Liver (tissue), 9 donors: ENCODE results near the gene GNB1L. TPM values are rescaled to one million over a fixed set of nuclear protein-coding genes. Genes with fewer than 3 reads are reported as not detected.

Experiments used
- DNase-seq: peaks from one replicate; pipeline ENCODE4 v3.0.0-alpha.2; 2017; ENCODE audit warnings: low spot score
- H3K27ac ChIP-seq, 2 donors: one replicate each; pipeline ENCODE4 v1.7.0; 2013; ENCODE audit warnings: inconsistent platforms in 2 of 2, low read length in 2 of 2, control low read depth in 1 of 2, low read depth in 1 of 2, mild to moderate bottlenecking in 1 of 2
- H3K27me3 ChIP-seq, 4 donors: one replicate each; pipeline versions ENCODE4 v1.6.1 to v1.7.0; 2013; ENCODE audit warnings: low read length in 3 of 4, inconsistent platforms in 1 of 4, mild to moderate bottlenecking in 1 of 4, moderate library complexity in 1 of 4; ENCODE audit not compliant: control insufficient read depth in 4 of 4, insufficient read depth in 4 of 4
- H3K36me3 ChIP-seq, 4 donors: one replicate each; pipeline versions ENCODE4 v1.6.1 to v1.7.0; 2013; ENCODE audit warnings: low read length in 3 of 4, mild to moderate bottlenecking in 3 of 4, low read depth in 1 of 4, moderate library complexity in 1 of 4; ENCODE audit not compliant: control insufficient read depth in 4 of 4, insufficient read depth in 3 of 4
- H3K4me1 ChIP-seq, 4 donors: one replicate each; pipeline versions ENCODE4 v1.6.1 to v1.7.0; 2013; ENCODE audit warnings: low read length in 3 of 4, mild to moderate bottlenecking in 3 of 4, moderate library complexity in 1 of 4; ENCODE audit not compliant: control insufficient read depth in 4 of 4, insufficient read depth in 4 of 4
- H3K4me3 ChIP-seq, 3 donors: one replicate each; pipeline versions ENCODE4 v1.6.1 to v1.7.0; 2013; ENCODE audit warnings: low read length in 3 of 3, control low read depth in 1 of 3, low read depth in 1 of 3, mild to moderate bottlenecking in 1 of 3
- H3K9ac ChIP-seq, 2 donors: one replicate each; pipeline ENCODE4 v1.7.0; 2013; ENCODE audit warnings: low read length in 2 of 2, mild to moderate bottlenecking in 2 of 2, moderate library complexity in 2 of 2, control low read depth in 1 of 2, low read depth in 1 of 2
- H3K9me3 ChIP-seq, 4 donors: one replicate each; pipeline versions ENCODE4 v1.6.1 to v1.7.0; 2013; ENCODE audit warnings: low read length in 3 of 4; ENCODE audit not compliant: control insufficient read depth in 4 of 4
- EGR1 ChIP-seq, 2 donors: IDR thresholded peaks; 2 replicates each; pipeline ENCODE4 v1.6.1; 2016 to 2018; ENCODE audit warnings: antibody characterized with exemption in 2 of 2, low read depth in 2 of 2
- FOXA1 ChIP-seq: IDR thresholded peaks from 2 replicates; pipeline ENCODE4 v1.6.1; 2016; ENCODE audit warnings: antibody characterized with exemption
- FOXA2 ChIP-seq: IDR thresholded peaks from 2 replicates; pipeline ENCODE4 v1.6.1; 2016; ENCODE audit warnings: antibody characterized with exemption
- GABPA ChIP-seq, 2 donors: IDR thresholded peaks in 1 of 2; conservative IDR thresholded peaks in 1 of 2; 2 replicates each; pipeline ENCODE4 v1.6.1; 2016; ENCODE audit warnings: antibody characterized with exemption in 2 of 2, mild to moderate bottlenecking in 1 of 2, moderate library complexity in 1 of 2
- HNF4A ChIP-seq, 2 donors: conservative IDR thresholded peaks; 2 replicates each; pipeline ENCODE4 v1.6.1; 2016; ENCODE audit warnings: antibody characterized with exemption in 2 of 2, mild to moderate bottlenecking in 2 of 2
- HNF4G ChIP-seq: IDR thresholded peaks from 2 replicates; pipeline ENCODE4 v1.6.1; 2016; ENCODE audit warnings: antibody characterized with exemption
- JUND ChIP-seq, 2 donors: IDR thresholded peaks; 2 replicates each; pipeline ENCODE4 v1.6.1; 2016; ENCODE audit warnings: antibody characterized with exemption in 2 of 2
- NR2F2 ChIP-seq: IDR thresholded peaks from 2 replicates; pipeline ENCODE4 v1.6.1; 2016; ENCODE audit warnings: antibody characterized with exemption
- RXRA ChIP-seq, 2 donors: IDR thresholded peaks; 2 replicates each; pipeline ENCODE4 v1.6.1; 2017 to 2018; ENCODE audit warnings: antibody characterized with exemption in 2 of 2, mild to moderate bottlenecking in 1 of 2
- SP1 ChIP-seq: IDR thresholded peaks from 2 replicates; pipeline ENCODE4 v1.6.1; 2018; ENCODE audit warnings: antibody characterized with exemption, mild to moderate bottlenecking
- TAF1 ChIP-seq: conservative IDR thresholded peaks from 2 replicates; pipeline ENCODE4 v1.6.1; 2016; ENCODE audit warnings: antibody characterized with exemption, mild to moderate bottlenecking
- YY1 ChIP-seq: IDR thresholded peaks from 2 replicates; pipeline ENCODE4 v1.6.1; 2016; ENCODE audit warnings: antibody characterized with exemption, mild to moderate bottlenecking
- WGBS: extraction: QIAGEN DNeasy Blood & Tissue Kit; methylation state at CpG from one replicate; pipeline ENCODE4 v1.1.7; 2013; 5-methylcytosine and 5-hydroxymethylcytosine counted together
- polyA plus RNA-seq, 2 donors: library from polyadenylated mRNA; stranded (reverse) in 1 of 2; unstranded in 1 of 2; fragments of 200-250 nt in 1 of 2; fragments of >200 nt in 1 of 2; fragmentation: Nextera tagmentation in 1 of 2; extraction: Ambion mirVana in 1 of 2; gene quantifications; one replicate each; pipeline versions ENCODE4 v1.2.1 to v1.2.3, GENCODE V29; 2013 to 2015
- total RNA-seq, 2 donors: library from RNA; depleted of rRNA; stranded (reverse); fragments of >200 nt; gene quantifications; one replicate each; pipeline ENCODE4 v1.2.3, GENCODE V29; 2014
- TF ChIP-seq, protein P1 (sequence below): IDR thresholded peaks from 2 replicates; pipeline ENCODE4 v1.6.1; 2016; ENCODE audit warnings: antibody characterized with exemption
- TF ChIP-seq, protein P2 (sequence below): fragments of 150-350 bp; IDR thresholded peaks from 2 replicates; pipeline ENCODE4 v1.5.1; 2017; ENCODE audit warnings: improper control_type of control experiment, low read depth, low read length; ENCODE audit not compliant: missing input control
- TF ChIP-seq, protein P3 (sequence below): IDR thresholded peaks from 2 replicates; pipeline ENCODE4 v1.6.1; 2016; ENCODE audit warnings: antibody characterized with exemption
- TF ChIP-seq, protein P4 (sequence below): IDR thresholded peaks from 2 replicates; pipeline ENCODE4 v1.6.1; 2016; ENCODE audit warnings: antibody characterized with exemption
- donor health status: healthy.
- donor health status: healthy.
- donor health status: healthy.
- donor health status: healthy.
- donor health status: healthy.

GNB1L gene
- total and polyA plus RNA-seq, 4 donors: 1.5 to 3.6 (median 1.9) TPM

DNA sequence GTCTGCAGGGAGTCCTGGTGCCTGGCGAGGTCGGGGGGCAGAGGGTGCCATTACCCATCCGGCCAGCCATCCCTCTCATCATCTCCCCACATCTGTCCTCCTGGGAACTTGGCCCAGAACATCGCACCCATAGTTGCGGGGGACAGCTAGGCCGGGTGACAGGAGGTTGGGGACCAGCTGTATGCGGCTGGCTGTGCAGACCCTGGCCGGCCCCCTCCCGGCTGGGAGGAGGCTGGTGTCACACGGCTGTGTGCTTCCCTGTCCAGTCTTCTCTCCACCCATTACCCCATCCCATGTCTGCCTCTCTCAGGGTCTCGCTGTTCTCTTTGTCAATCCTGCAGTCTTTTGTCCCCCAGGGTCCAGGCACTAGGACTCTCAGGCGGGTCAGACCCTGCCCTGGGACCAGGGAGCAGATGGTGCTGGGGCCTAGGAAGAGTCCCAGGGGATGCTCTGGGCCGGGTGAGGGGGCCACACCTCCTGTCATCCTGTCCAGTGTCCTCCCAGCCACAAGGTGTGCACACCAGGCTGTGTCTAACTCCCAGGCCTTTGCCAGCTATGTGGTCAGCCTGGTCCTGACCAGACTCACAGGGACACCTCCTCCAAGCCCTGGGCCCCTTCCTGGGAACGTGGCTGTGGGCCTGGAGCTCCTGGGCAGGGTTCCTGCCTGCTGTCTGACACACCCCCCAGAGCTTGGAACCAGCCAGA is 100.5 kb downstream of the GNB1L start (continued):
- TF ChIP-seq, protein P1, sequence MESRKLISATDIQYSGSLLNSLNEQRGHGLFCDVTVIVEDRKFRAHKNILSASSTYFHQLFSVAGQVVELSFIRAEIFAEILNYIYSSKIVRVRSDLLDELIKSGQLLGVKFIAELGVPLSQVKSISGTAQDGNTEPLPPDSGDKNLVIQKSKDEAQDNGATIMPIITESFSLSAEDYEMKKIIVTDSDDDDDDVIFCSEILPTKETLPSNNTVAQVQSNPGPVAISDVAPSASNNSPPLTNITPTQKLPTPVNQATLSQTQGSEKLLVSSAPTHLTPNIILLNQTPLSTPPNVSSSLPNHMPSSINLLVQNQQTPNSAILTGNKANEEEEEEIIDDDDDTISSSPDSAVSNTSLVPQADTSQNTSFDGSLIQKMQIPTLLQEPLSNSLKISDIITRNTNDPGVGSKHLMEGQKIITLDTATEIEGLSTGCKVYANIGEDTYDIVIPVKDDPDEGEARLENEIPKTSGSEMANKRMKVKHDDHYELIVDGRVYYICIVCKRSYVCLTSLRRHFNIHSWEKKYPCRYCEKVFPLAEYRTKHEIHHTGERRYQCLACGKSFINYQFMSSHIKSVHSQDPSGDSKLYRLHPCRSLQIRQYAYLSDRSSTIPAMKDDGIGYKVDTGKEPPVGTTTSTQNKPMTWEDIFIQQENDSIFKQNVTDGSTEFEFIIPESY: no peak
- TF ChIP-seq EGR1 (IDR thresholded peaks at IDR 0.05; ENCODE audit: low read depth in 2 of 2) (no peak), HNF4G (no peak), NR2F2 (no peak), RXRA (IDR thresholded peaks at IDR 0.05) (no peak), FOXA2 (no peak), TAF1 (no peak), GABPA (IDR thresholded peaks at IDR 0.05 in 1 of 2, conservative IDR thresholded peaks at IDR 0.05 in 1 of 2) (no peak)

DNA sequence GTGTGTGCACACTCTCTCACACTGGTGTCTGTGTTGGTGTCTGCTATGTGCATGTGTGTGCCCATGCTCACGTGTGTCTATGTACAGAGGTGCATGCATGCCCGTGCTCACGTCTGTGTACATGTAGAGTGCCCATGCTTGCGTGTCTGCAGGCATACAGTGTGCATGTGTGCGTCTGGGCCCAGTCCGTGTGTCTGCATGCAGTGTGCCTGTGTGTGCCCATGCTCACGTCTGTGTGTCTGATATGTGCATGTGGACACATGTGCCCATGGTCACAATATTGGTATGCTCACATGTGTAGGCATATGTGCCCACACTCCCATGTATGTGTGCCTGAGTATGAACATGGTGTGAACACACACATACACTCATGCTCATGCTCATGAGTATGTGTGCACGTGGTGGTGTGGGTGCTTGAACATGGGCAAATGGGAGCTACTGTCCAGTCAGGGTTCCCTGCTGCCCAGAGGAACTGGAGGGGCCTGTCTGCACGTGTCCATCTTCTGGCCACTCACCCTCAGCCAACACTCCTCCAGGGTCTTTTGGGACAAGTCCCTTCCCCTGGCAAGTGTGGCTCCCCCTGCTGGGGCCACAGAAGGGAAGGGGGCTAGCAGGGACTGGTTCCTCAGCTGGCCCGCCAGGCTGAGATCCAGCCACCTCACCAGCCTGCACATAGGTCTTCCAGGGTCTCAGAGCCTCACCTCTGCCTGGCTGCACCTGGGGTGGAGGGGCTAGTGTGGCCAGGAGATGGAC is 101.4 kb downstream of the GNB1L start:
- TF ChIP-seq, protein P2, sequence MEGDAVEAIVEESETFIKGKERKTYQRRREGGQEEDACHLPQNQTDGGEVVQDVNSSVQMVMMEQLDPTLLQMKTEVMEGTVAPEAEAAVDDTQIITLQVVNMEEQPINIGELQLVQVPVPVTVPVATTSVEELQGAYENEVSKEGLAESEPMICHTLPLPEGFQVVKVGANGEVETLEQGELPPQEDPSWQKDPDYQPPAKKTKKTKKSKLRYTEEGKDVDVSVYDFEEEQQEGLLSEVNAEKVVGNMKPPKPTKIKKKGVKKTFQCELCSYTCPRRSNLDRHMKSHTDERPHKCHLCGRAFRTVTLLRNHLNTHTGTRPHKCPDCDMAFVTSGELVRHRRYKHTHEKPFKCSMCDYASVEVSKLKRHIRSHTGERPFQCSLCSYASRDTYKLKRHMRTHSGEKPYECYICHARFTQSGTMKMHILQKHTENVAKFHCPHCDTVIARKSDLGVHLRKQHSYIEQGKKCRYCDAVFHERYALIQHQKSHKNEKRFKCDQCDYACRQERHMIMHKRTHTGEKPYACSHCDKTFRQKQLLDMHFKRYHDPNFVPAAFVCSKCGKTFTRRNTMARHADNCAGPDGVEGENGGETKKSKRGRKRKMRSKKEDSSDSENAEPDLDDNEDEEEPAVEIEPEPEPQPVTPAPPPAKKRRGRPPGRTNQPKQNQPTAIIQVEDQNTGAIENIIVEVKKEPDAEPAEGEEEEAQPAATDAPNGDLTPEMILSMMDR: no peak
- TF ChIP-seq RXRA (IDR thresholded peaks at IDR 0.05) (no peak), GABPA (IDR thresholded peaks at IDR 0.05 in 1 of 2, conservative IDR thresholded peaks at IDR 0.05 in 1 of 2) (no peak)
- 88% methylated on average over 10 of the region's 10 CpGs for WGBS
- H3K9me3 ChIP-seq: no peaks in the 10 kb centered on the region
- no peak overlapping the region for H3K4me3 ChIP-seq
- no peak overlapping the region for H3K9ac ChIP-seq
- peaks cover 6 to 18% (median 9%) of the 10 kb centered on the region in 4 donors for H3K4me1 ChIP-seq
- H3K36me3 ChIP-seq: no peaks in the 10 kb centered on the region
- peaks cover 2 to 15% (median 5%) of the 10 kb centered on the region in 4 donors for H3K27me3 ChIP-seq
- DNase-seq: no peak
- H3K27ac ChIP-seq: no peak overlapping the region

DNA sequence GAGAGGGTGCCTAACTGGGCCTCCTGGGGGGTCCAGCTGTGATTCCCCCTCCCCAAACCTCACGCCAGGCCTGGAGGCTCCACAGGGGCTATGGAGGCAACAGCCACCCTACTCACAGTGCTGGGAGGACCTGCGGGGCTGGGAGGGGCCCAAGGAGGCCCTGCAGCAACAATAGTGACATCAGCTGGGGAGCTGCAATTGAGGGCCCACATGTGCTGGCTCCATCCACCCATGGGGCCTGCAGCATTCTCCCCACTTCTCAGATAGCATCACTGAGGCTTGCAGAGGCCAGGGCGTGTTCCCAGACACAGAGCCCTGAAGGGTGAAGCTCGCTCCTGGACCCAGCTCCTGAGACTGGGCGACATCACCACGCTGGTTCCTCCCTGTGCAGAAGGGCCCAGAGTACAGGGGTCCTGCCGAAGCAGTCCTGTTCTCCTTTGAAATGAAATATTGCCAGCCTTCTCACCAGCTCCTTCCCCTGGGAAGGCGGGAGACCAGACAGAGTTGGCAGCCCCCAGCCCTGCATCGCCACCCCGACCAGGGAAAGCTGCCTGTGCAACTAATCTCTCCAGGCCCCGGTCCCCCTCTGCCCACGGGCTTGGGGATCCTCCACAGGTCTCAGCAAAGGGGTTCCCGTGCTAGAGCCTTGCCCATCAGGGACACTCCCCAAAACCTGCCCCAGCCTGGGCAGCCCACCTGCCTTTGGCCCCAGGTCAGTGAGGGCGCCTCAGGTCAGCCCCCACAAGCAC is 103.0 kb downstream of the GNB1L start:
- no peak for DNase-seq
- peaks cover 0 to 15% (median 4%) of the 10 kb centered on the region in 4 donors for H3K27me3 ChIP-seq
- H3K27ac ChIP-seq: no peak overlapping the region
- 88% methylated on average over 14 of the region's 14 CpGs for WGBS
- H3K4me3 ChIP-seq: no peak overlapping the region
- H3K9me3 ChIP-seq: no peaks in the 10 kb centered on the region
- no peaks in the 10 kb centered on the region for H3K36me3 ChIP-seq
- no peak overlapping the region for H3K9ac ChIP-seq
- peaks cover 2 to 11% (median 4%) of the 10 kb centered on the region in 4 donors for H3K4me1 ChIP-seq
- TF ChIP-seq HNF4G (no peak), JUND (IDR thresholded peaks at IDR 0.05) (no peak), RXRA (IDR thresholded peaks at IDR 0.05) (no peak), SP1 (no peak), NR2F2 (no peak), YY1 (no peak), TAF1 (no peak), GABPA (IDR thresholded peaks at IDR 0.05 in 1 of 2, conservative IDR thresholded peaks at IDR 0.05 in 1 of 2) (no peak), FOXA2 (no peak), HNF4A (conservative IDR thresholded peaks at IDR 0.05) (no peak), FOXA1 (no peak)
- TF ChIP-seq, protein P1: no peak
- TF ChIP-seq, protein P3, sequence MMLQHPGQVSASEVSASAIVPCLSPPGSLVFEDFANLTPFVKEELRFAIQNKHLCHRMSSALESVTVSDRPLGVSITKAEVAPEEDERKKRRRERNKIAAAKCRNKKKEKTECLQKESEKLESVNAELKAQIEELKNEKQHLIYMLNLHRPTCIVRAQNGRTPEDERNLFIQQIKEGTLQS: no peak
- TF ChIP-seq, protein P4, sequence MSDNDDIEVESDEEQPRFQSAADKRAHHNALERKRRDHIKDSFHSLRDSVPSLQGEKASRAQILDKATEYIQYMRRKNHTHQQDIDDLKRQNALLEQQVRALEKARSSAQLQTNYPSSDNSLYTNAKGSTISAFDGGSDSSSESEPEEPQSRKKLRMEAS: no peak
- TF ChIP-seq, protein P2: no peak
